ENCODE data around the gene WDR70. TPM values are rescaled to one million over a fixed set of nuclear protein-coding genes. Genes with fewer than 3 reads are reported as not detected.
"Not testable (repeated sequence)": the region's sequence is repeated elsewhere in the genome, so short reads cannot be mapped to it uniquely, and the experiment has no call there.

Gene WDR70
- total RNA-seq, 2 donors from 2014 or later: 16.2 to 27.1 TPM

DNA sequence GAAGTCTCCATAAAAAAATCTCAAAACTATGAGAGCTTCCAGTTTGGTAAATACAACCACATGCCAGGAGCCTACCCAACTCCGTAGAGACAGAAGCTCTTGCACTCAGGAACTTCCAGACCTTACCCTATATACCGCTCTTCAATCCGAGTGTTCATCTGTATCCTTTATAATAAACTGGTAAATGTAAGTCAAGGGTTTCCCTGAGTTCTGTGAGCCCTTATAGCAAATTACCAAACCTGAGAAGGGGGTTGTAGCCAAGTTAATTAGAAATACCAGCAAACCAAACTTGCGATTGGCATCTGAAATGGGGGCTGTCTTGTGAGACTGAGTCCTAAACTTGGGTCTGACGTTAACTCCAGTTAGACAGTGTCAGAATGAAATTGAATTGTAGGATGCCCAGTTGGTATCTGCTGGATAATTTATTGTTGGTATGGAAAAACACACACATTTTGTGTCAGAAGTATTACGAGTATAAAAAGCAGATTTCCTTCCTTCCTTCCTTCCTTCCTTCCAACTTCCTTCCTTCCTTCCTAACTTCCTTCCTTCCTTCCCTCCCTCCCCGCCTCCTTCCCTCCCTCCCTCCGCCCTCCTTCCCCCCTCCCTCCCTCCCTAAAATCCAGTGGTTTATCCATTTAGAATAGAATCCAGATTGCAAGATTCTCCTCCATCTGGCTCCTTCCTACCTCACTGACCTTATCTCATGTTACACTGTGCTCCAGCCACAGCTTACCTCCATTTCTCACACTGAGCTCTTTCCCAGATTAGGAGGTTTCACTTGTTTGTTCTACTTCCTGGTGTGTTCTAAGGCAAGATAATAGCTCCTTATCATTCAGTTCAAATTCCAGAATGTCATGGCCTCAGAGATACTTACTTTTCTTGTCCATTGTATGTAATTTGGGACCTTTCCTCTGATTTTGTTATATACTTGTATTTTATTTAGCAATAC is 196.7 kb downstream of the WDR70 start:
- intact Hi-C loops (cut with DNase I): no loop called here
- no peaks in the 10 kb centered on the region for H3K36me3 ChIP-seq
- no peak for DNase-seq (ENCODE audit: low spot score)
- H3K27ac ChIP-seq: no peak overlapping the region
- H3K27me3 ChIP-seq (replicated peaks; ENCODE audit: insufficient read depth): no peaks in the 10 kb centered on the region
- no peaks in the 10 kb centered on the region for H3K4me1 ChIP-seq (replicated peaks)
- no peaks in the 10 kb centered on the region for H3K9me3 ChIP-seq
- H3K4me3 ChIP-seq: no peak overlapping the region
- WGBS: 92% methylated on average over 8 of the region's 8 CpGs
- TF ChIP-seq POLR2A (IDR thresholded peaks at IDR 0.05) (no peak), POLR2AphosphoS5 (IDR thresholded peaks at IDR 0.05) (no peak)
- TF ChIP-seq, protein P1, sequence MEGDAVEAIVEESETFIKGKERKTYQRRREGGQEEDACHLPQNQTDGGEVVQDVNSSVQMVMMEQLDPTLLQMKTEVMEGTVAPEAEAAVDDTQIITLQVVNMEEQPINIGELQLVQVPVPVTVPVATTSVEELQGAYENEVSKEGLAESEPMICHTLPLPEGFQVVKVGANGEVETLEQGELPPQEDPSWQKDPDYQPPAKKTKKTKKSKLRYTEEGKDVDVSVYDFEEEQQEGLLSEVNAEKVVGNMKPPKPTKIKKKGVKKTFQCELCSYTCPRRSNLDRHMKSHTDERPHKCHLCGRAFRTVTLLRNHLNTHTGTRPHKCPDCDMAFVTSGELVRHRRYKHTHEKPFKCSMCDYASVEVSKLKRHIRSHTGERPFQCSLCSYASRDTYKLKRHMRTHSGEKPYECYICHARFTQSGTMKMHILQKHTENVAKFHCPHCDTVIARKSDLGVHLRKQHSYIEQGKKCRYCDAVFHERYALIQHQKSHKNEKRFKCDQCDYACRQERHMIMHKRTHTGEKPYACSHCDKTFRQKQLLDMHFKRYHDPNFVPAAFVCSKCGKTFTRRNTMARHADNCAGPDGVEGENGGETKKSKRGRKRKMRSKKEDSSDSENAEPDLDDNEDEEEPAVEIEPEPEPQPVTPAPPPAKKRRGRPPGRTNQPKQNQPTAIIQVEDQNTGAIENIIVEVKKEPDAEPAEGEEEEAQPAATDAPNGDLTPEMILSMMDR (IDR thresholded peaks at IDR 0.05): no peak

DNA sequence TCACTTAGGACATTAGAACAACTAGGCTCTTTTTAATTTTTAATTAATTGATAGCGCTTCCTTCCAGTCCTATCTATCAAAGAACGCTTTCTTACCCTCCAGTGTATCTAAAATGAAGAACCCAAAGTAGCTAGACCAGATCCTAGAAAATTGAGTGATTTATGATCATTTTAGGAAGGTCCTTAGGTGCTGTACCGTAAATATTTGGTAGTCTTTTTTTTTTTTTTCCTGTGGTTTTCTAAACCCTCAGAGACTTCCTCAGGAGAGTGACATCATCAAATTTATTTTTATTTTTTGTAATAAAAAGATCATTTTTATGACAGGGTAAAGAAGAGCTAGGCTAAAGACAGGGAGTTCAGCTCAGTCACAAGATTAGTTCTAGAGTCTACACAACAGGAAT is 197.4 kb downstream of the WDR70 start:
- no peak overlapping the region for H3K27ac ChIP-seq
- H3K4me1 ChIP-seq (replicated peaks): no peaks in the 10 kb centered on the region
- TF ChIP-seq, protein P1 (IDR thresholded peaks at IDR 0.05): no peak
- TF ChIP-seq POLR2A (IDR thresholded peaks at IDR 0.05): no peak
- TF ChIP-seq POLR2AphosphoS5 (IDR thresholded peaks at IDR 0.05): no peak
- DNase-seq (ENCODE audit: low spot score): no peak
- H3K36me3 ChIP-seq: no peaks in the 10 kb centered on the region
- no peaks in the 10 kb centered on the region for H3K27me3 ChIP-seq (replicated peaks; ENCODE audit: insufficient read depth)
- WGBS: 89% methylated on average over 3 of the region's 3 CpGs
- no peaks in the 10 kb centered on the region for H3K9me3 ChIP-seq
- no peak overlapping the region for H3K4me3 ChIP-seq
- intact Hi-C loops (cut with DNase I): no loop called here

DNA sequence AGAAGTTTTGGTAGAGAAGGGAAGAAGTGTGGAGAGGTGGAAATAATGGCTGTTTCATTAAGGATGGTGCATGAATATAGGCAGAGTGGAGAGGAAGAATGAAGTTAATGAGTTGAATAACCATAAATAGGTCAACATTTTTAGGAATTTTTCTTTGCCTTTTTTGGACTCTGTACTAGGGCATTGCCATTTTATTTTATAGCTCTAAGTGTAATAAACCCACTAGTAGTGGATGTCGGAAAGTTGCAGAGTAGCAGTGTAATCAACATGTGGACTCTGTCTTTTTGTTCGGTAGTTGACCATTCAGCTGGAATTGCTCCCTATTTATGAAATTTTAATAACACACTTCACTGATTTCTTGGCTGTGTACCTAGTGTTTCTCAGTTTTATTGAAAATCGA is 199.1 kb downstream of the WDR70 start:
- H3K36me3 ChIP-seq: no peaks in the 10 kb centered on the region
- no peaks in the 10 kb centered on the region for H3K27me3 ChIP-seq (replicated peaks; ENCODE audit: insufficient read depth)
- intact Hi-C loops (cut with DNase I): no loop called here
- TF ChIP-seq POLR2AphosphoS5 (IDR thresholded peaks at IDR 0.05): no peak
- TF ChIP-seq, protein P1 (IDR thresholded peaks at IDR 0.05): no peak
- TF ChIP-seq POLR2A (IDR thresholded peaks at IDR 0.05): no peak
- no peak for DNase-seq (ENCODE audit: low spot score)
- H3K4me3 ChIP-seq: no peak overlapping the region
- 86% methylated on average over 3 of the region's 3 CpGs for WGBS
- H3K4me1 ChIP-seq (replicated peaks): no peaks in the 10 kb centered on the region
- no peak overlapping the region for H3K27ac ChIP-seq
- no peaks in the 10 kb centered on the region for H3K9me3 ChIP-seq

DNA sequence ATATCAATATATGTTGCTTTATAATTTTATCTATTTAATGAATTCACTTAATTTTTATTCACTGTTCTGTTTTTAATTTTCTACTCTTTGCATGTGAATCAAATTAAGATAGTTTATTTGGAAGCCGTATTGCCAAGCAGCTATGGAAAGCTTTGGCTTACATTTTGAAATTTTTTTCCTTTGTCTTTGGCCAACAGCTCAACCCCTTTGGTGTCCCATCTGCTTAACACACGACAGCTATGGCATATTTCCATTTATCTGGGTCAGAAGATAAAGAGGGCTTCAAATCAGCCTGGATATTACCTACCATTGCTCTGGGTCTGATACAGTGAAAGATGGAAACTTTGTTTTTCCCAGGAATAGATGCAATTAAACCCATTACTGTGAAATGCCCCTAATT is 201.0 kb downstream of the WDR70 start:
- intact Hi-C loops (cut with DNase I): no loop called here
- no peaks in the 10 kb centered on the region for H3K4me1 ChIP-seq (replicated peaks)
- no peak overlapping the region for H3K4me3 ChIP-seq
- 76% methylated on average over 2 of the region's 2 CpGs for WGBS
- DNase-seq (ENCODE audit: low spot score): no peak
- TF ChIP-seq, protein P1 (IDR thresholded peaks at IDR 0.05): no peak
- TF ChIP-seq POLR2AphosphoS5 (IDR thresholded peaks at IDR 0.05): no peak
- no peak for TF ChIP-seq POLR2A (IDR thresholded peaks at IDR 0.05)
- no peaks in the 10 kb centered on the region for H3K9me3 ChIP-seq
- H3K36me3 ChIP-seq: no peaks in the 10 kb centered on the region
- H3K27ac ChIP-seq: no peak overlapping the region
- no peaks in the 10 kb centered on the region for H3K27me3 ChIP-seq (replicated peaks; ENCODE audit: insufficient read depth)

DNA sequence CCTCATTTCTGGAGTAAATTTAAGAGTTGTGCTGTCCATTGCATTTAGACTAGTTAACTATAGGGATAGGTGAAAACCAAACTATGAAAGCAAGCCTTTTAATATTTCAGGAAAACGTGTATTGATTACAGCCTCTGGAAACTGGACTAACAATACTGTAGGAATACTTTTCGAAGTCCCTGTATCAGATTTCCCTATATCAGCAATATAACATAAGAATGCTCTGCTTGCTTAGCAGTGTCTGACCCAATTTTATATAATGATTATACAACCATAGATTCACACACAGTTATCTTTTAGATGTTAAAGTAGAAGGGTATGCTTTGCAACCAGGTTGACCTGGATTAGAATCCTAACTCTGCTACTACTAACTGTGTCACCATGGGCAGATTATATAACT is 203.1 kb downstream of the WDR70 start:
- TF ChIP-seq, protein P1 (IDR thresholded peaks at IDR 0.05): no peak
- TF ChIP-seq POLR2A (IDR thresholded peaks at IDR 0.05): no peak
- no peak for TF ChIP-seq POLR2AphosphoS5 (IDR thresholded peaks at IDR 0.05)
- WGBS: 95% methylated on average over 2 of the region's 2 CpGs
- intact Hi-C loops (cut with DNase I): no loop called here

DNA sequence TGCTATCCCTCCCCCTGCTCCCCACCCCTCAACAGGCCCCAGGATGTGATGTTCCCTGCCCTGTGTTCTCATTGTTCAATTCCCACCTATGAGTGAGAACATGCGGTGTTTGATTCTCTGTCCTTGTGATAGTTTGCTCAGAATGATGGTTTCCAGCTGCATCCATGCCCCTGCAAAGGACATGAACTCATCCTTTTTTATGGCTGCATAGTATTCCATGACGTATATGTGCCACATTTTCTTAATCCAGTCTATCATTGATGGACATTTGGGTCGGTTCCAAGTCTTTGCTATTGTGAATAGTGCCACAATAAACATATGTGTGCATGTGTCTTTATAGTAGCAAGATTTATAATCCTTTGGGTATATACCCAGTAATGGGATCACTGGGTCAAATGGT is 214.2 kb downstream of the WDR70 start:
- H3K4me3 ChIP-seq; intact Hi-C loops (cut with DNase I); H3K4me1 ChIP-seq (replicated peaks); H3K27ac ChIP-seq; H3K36me3 ChIP-seq; H3K9me3 ChIP-seq; H3K27me3 ChIP-seq (replicated peaks; ENCODE audit: insufficient read depth); DNase-seq (ENCODE audit: low spot score): not testable (repeated sequence)
- 96% methylated on average over 3 of the region's 3 CpGs for WGBS

More for the DNA sequence above, 203.1 kb downstream of the WDR70 start:
- no peaks in the 10 kb centered on the region for H3K9me3 ChIP-seq
- H3K4me3 ChIP-seq: no peak overlapping the region
- H3K4me1 ChIP-seq (replicated peaks): no peaks in the 10 kb centered on the region
- H3K27me3 ChIP-seq (replicated peaks; ENCODE audit: insufficient read depth): no peaks in the 10 kb centered on the region
- DNase-seq (ENCODE audit: low spot score): no peak
- no peak overlapping the region for H3K27ac ChIP-seq
- no peaks in the 10 kb centered on the region for H3K36me3 ChIP-seq

DNA sequence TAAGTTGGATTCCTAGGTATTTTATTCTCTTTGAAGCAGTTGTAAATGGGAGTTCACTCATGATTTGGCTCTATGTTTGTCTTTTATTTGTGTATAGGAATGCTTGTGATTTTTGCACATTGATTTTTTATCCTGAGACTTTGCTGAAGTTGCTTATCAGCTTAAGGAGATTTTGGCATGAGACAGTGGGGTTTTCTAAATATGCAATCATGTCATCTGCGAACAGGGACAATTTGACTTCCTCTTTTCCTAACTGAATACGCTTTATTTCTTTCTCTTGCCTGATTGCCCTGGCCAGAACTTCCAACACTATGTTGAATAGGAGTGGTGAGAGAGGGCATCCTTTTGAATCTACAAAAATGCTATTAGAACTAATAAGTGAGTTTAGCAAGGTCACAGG is 215.7 kb downstream of the WDR70 start:
- H3K4me1 ChIP-seq (replicated peaks); H3K36me3 ChIP-seq; intact Hi-C loops (cut with DNase I); H3K9me3 ChIP-seq; H3K27ac ChIP-seq; DNase-seq (ENCODE audit: low spot score); H3K4me3 ChIP-seq; H3K27me3 ChIP-seq (replicated peaks; ENCODE audit: insufficient read depth): not testable (repeated sequence)
- WGBS: 32% methylated on average over 2 of the region's 2 CpGs

All from prostate gland (tissue), 2 donors.